Activated T-cell treated with anti-CD3 and anti-CD28 coated beads, Interleukin-2, amount 50 U/mL, for 72 hours (primary cell): ENCODE results near the gene GFER. TPM values are rescaled to one million over a fixed set of nuclear protein-coding genes. Genes with fewer than 3 reads are reported as not detected.
A peak's percentile ranks its signal among the peaks of the same experiment; 100 is the strongest.
"Not testable (repeated sequence)": the region's sequence is repeated elsewhere in the genome, so short reads cannot be mapped to it uniquely, and the experiment has no call there.

ENCODE experiments used
- ATAC-seq, 2 donors: fragments of 150-1000 bp; cut with Tn5 transposase; replicated peaks in 1 of 2; 2 replicates each; pipeline ENCODE4 v1.10.0; 2021; ENCODE audit warnings: moderate library complexity in 2 of 2, mild to moderate bottlenecking in 1 of 2
- DNase-seq, 2 donors: peaks; one replicate each; pipeline ENCODE4 v3.0.0; 2021 to 2022; ENCODE audit warnings: mixed read lengths in 1 of 2
- H3K27ac Mint-ChIP-seq: one replicate; pipeline ENCODE4 v1.8.0; 2022; ENCODE audit warnings: mild to moderate bottlenecking, moderate library complexity, mixed read lengths
- H3K27me3 Mint-ChIP-seq: one replicate; pipeline ENCODE4 v1.8.0; 2022; ENCODE audit warnings: low read depth, mixed read lengths
- H3K36me3 Mint-ChIP-seq, 2 donors: one replicate each; pipeline ENCODE4 v1.8.0; 2022; ENCODE audit warnings: mixed read lengths in 2 of 2, mild to moderate bottlenecking in 1 of 2; ENCODE audit not compliant: insufficient read depth in 2 of 2
- H3K4me1 Mint-ChIP-seq: one replicate; pipeline ENCODE4 v1.8.0; 2022; ENCODE audit warnings: low read depth, mixed read lengths
- H3K4me3 Mint-ChIP-seq, 2 donors: one replicate each; pipeline ENCODE4 v1.8.0; 2022; ENCODE audit warnings: mild to moderate bottlenecking in 2 of 2, mixed read lengths in 2 of 2, moderate library complexity in 2 of 2
- H3K9me3 Mint-ChIP-seq, 2 donors: one replicate each; pipeline ENCODE4 v1.8.0; 2022; ENCODE audit warnings: mixed read lengths in 2 of 2
- total RNA-seq, 2 donors: library from RNA; stranded (reverse); gene quantifications; one replicate each; pipeline ENCODE4 v1.2.3, GENCODE V29; 2022

Gene GFER
- total RNA-seq, 2 donors from 2014 or later: 41.4 to 49.3 TPM

DNA sequence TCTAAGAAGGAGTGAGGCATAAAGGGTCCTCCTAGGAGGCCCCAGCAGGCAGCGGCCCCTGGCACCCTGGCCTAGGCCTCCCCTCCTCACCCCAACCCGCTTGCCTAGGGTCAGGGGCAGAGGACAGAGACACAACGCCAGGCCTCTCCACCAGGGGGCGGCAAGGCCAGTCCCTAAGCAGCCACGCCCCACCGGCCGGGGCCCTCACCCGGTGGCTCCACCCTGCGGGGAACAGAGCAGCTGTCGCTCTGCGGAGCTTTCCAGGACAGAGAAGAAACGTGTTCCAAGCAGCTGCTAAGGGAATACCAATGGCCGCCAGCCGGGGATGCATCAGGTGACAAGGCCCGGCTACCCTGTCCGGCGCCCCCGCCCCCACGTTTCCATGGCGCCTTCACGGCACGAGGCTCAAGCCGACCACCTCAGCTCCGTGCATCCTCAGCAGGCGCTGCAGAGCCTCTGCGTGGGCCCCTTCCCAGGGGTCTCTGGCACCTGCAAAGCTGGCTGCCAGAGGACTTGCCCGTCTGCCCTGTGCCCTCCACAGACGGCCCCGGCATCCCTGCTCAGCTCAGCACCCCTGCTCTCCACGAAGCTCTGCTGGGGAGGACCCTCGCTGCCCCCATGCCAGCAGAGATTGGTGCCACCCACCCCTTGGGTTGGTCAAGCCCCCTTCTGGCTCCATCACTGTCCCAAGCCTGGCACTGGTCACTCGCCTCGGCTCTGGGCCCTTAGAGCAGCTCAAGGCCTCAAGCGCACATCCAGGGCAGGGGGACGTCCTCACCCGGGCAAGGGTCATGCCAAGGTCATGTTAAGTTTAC is 20.0 kb downstream of the GFER start:
- H3K36me3 Mint-ChIP-seq: peaks cover 7 to 13% of the 10 kb centered on the region in 2 donors
- peak; percentile 94 to 95 for ATAC-seq

DNA sequence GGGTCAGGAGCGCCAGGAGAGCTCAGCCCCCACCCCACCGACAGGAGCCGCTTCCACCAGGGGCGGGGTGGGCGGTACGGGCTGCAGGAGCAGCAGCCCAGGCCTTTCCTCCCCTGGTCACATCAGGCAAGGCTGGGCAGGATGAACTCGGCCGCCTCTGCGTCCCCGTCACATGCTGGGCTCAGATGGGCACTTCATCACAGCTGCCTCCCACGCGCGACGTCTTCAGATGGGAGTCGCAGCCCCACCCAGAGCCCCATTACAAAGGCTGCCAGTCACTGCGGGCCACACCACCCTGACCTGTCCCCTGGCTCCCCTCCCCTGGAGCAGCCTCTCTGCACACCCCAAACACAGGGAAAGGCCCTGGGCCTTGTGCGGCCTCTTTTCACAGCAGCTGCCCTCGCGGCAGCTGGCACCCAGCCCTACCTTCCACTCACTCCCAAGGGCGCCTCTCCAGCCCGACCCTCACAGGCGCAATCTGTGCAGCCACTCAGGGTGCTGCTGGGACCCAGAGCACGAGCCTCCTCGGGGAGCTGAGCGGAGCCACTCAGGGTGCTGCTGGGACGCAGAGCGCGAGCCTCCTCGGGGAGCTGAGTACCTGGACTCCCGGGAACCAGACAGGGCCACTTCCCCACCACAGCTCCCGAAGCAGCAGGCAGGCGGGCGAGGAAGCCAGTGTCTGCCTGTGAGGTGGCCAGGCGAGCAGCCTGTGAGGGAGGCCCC is 21.0 kb downstream of the GFER start:
- H3K27ac Mint-ChIP-seq: no peak overlapping the region
- peaks cover 39% of the 10 kb centered on the region for H3K4me1 Mint-ChIP-seq
- peak overlapping the region in 1 of 2 donors; percentile 15 for H3K4me3 Mint-ChIP-seq
- no peak for ATAC-seq
- no peak for DNase-seq
- H3K9me3 Mint-ChIP-seq: no peaks in the 10 kb centered on the region
- H3K27me3 Mint-ChIP-seq: no peaks in the 10 kb centered on the region
- peaks cover 7 to 13% of the 10 kb centered on the region in 2 donors for H3K36me3 Mint-ChIP-seq

More for the DNA sequence above, 20.0 kb downstream of the GFER start:
- DNase-seq: peak; percentile 94
- no peak overlapping the region for H3K27ac Mint-ChIP-seq
- no peaks in the 10 kb centered on the region for H3K27me3 Mint-ChIP-seq
- H3K4me3 Mint-ChIP-seq: no peak overlapping the region
- peaks cover 39% of the 10 kb centered on the region for H3K4me1 Mint-ChIP-seq
- H3K9me3 Mint-ChIP-seq: no peaks in the 10 kb centered on the region

DNA sequence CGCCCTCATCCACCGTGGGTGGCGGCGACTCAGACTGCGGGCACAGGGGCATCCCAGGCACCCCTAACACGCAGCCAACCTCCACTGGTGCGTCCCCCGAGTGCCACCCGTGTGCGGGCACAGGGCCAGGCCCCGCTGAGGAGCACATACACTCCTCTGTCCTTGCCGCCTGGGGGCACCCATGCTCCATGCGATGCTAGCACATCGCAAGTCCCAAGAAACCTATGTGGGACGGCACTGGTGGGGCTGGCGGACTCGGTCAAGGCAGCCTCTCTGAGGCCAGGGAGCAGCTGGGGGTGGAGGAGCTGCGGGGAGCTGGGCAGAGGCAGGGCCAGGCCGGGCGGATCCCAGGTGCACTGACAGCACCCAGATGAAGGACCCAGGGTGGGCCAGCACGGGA is 21.7 kb downstream of the GFER start:
- DNase-seq: no peak
- ATAC-seq: no peak
- Mint-ChIP-seq H3K9me3 (no peaks in the 10 kb centered on the region), H3K36me3 (peaks cover 7 to 15% of the 10 kb centered on the region in 2 donors), H3K27ac (no peak overlapping the region), H3K4me3 (peak overlapping the region in 1 of 2 donors; percentile 57), H3K4me1 (peaks cover 45% of the 10 kb centered on the region), H3K27me3 (no peaks in the 10 kb centered on the region)

DNA sequence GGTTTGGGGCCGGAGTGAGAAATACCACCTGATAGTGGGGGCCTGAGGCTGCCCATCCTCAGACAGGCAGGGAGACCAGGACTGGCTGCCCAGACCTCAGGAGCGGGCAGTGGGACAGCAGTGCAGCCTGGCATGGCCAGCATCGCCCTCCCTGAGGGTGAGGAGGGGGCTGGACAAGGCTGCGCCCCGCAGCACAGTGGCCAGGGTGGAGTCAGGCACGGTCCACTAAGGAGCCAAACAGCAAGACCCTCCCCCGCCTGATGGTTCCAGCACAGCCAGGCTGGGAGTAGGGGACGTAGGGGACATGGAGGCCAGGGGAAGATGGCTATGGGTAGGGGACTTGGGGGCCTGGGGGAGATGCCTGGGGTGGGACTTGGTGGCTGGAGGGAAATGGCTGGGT is 22.3 kb downstream of the GFER start:
- Mint-ChIP-seq H3K27ac (no peak overlapping the region), H3K4me1 (peaks cover 46% of the 10 kb centered on the region), H3K9me3 (no peaks in the 10 kb centered on the region), H3K36me3 (peaks cover 7 to 12% of the 10 kb centered on the region in 2 donors), H3K4me3 (peak overlapping the region; percentile 51 to 95), H3K27me3 (no peaks in the 10 kb centered on the region)
- DNase-seq (no peak), ATAC-seq (no peak)

DNA sequence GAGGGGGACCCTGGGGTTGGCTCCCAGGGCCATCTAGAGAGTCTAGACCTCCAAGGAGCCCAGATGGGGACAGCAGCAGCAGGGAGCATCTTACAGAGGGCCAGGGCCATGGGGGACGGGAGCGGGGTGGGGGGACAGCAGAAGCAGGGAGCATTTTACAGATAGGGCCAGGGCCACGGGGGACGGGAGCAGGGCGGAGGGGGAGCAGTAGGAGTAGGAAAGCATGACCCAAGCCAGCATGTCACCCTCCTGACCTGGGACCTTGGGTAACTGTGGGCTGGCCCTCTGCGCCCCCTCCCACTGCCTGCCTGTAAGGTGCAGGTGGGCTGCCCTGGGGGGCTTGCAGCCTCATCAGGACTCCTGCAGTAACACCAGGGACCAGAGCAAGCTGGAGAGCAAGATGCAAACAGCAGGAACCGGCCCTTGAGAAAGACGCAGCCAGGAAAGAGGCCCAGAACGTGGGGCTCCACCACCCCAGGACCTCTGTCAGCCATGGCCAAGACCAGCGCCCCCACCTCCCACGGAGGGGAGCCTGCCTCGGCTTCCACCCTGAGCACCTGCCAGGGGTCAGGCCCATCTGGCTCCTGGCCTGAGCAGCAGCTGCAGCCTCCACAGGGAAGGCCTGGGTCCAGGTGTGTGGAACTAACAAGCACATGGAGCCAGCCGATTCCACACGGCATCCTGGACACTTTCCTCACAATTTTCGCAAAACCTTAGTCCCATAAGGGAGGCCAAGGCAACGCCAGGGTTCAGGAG is 23.3 kb downstream of the GFER start:
- Mint-ChIP-seq H3K4me1 (peaks cover 46% of the 10 kb centered on the region), H3K9me3 (no peaks in the 10 kb centered on the region), H3K36me3 (peaks cover 7 to 12% of the 10 kb centered on the region in 2 donors), H3K4me3 (peak overlapping the region; percentile 95 to 96), H3K27ac (peak overlapping the region; percentile 8), H3K27me3 (no peaks in the 10 kb centered on the region)
- no peak for ATAC-seq
- no peak for DNase-seq

DNA sequence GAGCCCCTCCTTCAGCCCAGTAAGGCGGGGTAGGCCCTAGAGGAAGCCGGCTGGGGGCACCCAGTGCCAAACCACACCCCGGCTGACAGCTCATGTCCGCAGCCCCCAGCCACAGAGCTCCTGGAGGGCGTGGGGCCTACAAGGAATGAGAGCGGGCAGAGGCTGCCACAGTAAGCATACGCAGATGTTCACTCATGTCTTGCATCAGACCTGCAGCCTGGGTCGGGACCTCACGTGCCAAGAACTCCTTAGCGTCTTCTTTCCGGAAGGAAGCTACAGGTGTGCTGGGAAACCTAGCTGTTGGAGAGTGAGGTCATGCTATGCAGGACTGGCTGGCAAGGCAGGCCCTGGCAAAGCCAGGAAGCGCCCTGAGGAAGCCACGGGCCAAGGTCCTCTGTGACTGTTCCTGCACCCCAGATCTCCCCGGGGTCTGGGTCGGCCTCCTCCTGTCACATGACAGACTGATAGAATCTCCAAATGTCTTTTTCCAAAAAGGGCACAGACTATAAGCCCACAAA is 24.1 kb downstream of the GFER start:
- Mint-ChIP-seq H3K4me1 (peaks cover 46% of the 10 kb centered on the region), H3K4me3 (peak overlapping the region; percentile 95 to 96), H3K36me3 (peaks cover 6 to 9% of the 10 kb centered on the region in 2 donors), H3K27me3 (no peaks in the 10 kb centered on the region), H3K9me3 (no peaks in the 10 kb centered on the region), H3K27ac (peak overlapping the region; percentile 88)
- DNase-seq (peak in 1 of 2 donors; percentile 39), ATAC-seq (peak in 1 of 2 donors; percentile 9)

DNA sequence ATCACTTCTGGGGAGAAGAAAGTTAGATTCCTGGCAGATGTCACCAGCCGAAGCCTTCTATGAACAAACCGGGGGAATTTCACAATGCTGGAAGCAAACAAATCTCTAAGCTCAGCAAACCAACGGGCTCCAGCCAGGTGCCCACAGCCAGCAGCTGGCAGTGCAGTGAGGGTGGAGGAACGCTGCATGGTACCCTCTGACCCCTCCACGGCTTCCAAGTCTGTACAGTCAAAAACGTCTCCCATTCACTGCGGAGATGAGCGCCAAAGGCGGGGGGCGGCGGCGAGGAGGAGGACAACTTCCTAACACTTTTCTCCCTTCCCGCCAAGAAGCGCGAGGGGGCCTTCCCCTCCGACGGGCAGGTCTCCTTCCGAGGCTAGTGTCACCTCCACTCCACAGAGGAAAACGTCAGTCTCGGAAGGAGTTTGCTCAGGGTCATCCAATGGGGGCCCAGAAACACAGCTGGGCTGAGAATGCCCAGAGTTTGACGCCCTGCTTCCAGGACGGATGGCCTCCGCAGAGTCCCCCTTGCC is 24.7 kb downstream of the GFER start:
- H3K27ac Mint-ChIP-seq: peak overlapping the region; percentile 88
- ATAC-seq (no peak), DNase-seq (peak in 1 of 2 donors; percentile 45)
- peaks cover 46% of the 10 kb centered on the region for H3K4me1 Mint-ChIP-seq
- peaks cover 6 to 9% of the 10 kb centered on the region in 2 donors for H3K36me3 Mint-ChIP-seq
- H3K27me3 Mint-ChIP-seq: no peaks in the 10 kb centered on the region
- H3K9me3 Mint-ChIP-seq: no peaks in the 10 kb centered on the region
- H3K4me3 Mint-ChIP-seq: peak overlapping the region; percentile 95 to 96

DNA sequence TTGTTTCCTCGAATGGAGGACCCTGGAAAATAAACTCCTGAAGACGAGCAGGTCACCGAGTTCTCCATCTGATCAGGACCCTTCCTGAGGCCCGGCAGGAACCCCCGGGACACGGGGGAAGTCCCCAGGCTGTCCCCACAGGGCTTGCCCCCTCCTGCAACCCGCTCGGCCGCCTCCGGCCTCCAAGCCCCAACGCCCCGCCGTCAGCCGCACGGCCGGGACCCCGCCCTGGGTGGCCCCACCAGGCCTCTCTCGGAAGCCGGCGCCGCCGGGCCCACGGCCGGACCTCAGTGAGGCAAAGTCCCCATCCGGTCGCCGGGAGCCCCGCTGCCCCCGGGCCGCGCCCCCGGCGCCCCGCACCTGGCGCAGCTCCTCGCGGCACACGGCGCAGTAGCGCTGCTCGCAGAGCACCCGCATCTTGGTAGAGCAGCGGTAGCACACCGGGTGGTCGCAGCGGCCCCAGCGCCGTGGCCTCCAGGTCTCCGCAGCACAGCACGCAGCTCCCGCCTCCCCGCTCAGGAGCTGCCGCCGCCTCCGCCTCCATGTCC is 25.2 kb downstream of the GFER start:
- peak; percentile 31 to 45 for ATAC-seq
- peak overlapping the region; percentile 95 to 96 for H3K4me3 Mint-ChIP-seq
- peaks cover 6 to 9% of the 10 kb centered on the region in 2 donors for H3K36me3 Mint-ChIP-seq
- H3K27ac Mint-ChIP-seq: no peak overlapping the region
- DNase-seq: peak in 1 of 2 donors; percentile 41
- H3K4me1 Mint-ChIP-seq: peaks cover 46% of the 10 kb centered on the region
- H3K27me3 Mint-ChIP-seq: no peaks in the 10 kb centered on the region
- no peaks in the 10 kb centered on the region for H3K9me3 Mint-ChIP-seq

DNA sequence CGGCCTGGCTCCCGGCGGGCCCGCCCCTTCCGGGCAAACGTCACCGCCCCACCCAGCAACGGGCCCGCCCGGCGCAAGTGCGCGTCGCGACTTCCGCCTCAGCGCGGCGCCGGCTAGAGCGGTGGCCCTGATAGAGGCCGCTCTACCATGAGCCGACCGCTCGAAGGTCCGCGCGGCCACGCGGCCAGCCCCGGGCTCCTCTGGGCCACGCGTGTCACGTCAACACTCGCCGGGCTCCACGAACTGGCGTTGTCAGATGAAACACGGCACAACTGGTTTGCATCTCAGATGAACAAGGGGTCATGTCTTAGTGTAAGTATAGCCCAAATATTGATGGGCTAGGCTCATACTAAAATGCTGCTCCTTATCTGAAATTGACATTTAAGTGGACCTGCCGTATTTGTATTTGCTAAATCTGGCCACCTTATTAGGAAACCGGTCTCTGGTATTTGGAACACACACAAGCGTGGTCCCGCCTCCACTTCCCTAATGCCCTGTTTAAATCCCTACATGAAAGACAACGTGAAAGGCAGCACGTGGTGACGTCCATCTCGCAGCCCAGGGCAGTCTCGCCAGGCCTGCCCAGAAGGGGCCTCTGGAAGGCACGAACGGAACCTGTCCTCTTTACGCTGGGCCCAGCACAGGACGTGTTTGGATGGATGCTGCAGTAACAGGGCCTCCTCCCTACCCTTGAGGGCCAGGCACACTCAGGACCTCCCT is 26.0 kb downstream of the GFER start, which contains the start of gene ZNF598:
TSS of gene ZNF598 (minus strand) at position 31 of the 720 bp plus-strand sequence.
- H3K4me3 Mint-ChIP-seq: peak within 1 kb of the TSS; percentile 95 to 97
- no peaks in the 10 kb centered on the region for H3K9me3 Mint-ChIP-seq
- ATAC-seq: peak; percentile 96 to 98
- DNase-seq: peak; percentile 86 to 90
- H3K4me1 Mint-ChIP-seq: peaks cover 44% of the 10 kb centered on the region
- H3K27me3 Mint-ChIP-seq: no peaks in the 10 kb centered on the region
- H3K27ac Mint-ChIP-seq: peak within 1 kb of the TSS; percentile 94
- peaks cover 6 to 9% of the 10 kb centered on the region in 2 donors for H3K36me3 Mint-ChIP-seq

DNA sequence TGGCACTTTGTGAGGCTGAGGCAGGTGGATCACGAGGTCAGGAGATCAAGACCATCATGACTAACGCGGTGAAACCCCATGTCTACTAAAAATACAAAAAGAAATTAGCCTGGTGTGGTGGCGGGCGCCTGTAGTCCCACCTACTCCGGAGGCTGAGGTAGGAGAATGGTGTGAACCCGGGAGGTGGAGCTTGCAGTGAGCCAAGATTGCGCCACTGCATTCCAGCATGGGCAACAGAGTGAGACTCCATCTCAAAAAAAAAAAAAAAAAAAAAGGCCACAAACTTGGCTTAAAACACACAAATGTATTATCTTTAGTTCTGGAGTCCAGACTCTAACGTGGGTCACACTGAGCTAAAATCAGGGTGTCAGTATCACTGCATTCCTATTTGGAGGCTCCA is 27.7 kb downstream of the GFER start:
- DNase-seq, H3K36me3 Mint-ChIP-seq, ATAC-seq, H3K27ac Mint-ChIP-seq, H3K9me3 Mint-ChIP-seq, H3K4me3 Mint-ChIP-seq, H3K27me3 Mint-ChIP-seq: not testable (repeated sequence)
- H3K4me1 Mint-ChIP-seq: peaks cover 29% of the 10 kb centered on the region

DNA sequence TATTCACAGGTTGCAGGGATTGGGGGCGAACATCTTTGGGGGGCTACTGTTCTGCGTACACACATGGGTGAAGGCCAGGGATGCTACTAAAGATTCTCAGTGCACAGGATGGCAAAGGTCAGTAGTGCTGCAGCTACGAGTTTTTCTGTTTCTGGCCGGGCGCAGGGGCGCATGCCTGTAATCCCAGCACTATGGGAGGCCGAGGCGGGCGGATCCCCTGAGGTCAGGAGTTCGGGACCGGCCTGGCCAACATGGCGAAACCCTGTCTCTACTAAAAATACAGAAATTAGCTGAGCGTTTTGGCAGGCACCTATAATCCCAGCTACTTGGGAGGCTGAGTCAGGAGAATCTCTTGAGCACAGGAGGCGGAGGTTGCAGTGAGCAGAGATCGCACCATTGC is 29.5 kb downstream of the GFER start:
- no peak overlapping the region for H3K4me3 Mint-ChIP-seq
- DNase-seq: no peak
- H3K27ac Mint-ChIP-seq: no peak overlapping the region
- H3K9me3 Mint-ChIP-seq: no peaks in the 10 kb centered on the region
- ATAC-seq: no peak
- H3K4me1 Mint-ChIP-seq: peaks cover 11% of the 10 kb centered on the region
- peaks cover under 1 to 2% of the 10 kb centered on the region in 2 donors for H3K36me3 Mint-ChIP-seq
- peaks cover 6% of the 10 kb centered on the region for H3K27me3 Mint-ChIP-seq
